ENCODE results near the gene FARP1. TPM values are rescaled to one million over a fixed set of nuclear protein-coding genes. Genes with fewer than 3 reads are reported as not detected.

Gene FARP1
- total RNA-seq, 4 donors from 2014 or later = 13.7 to 38.9 (median 30.2) TPM

GRCh38 chr13:98438246-98439125 lies 295.6 kb downstream of the FARP1 start:
- DNase-seq (ENCODE audit: low spot score) = no peak
- TF ChIP-seq, protein P1, sequence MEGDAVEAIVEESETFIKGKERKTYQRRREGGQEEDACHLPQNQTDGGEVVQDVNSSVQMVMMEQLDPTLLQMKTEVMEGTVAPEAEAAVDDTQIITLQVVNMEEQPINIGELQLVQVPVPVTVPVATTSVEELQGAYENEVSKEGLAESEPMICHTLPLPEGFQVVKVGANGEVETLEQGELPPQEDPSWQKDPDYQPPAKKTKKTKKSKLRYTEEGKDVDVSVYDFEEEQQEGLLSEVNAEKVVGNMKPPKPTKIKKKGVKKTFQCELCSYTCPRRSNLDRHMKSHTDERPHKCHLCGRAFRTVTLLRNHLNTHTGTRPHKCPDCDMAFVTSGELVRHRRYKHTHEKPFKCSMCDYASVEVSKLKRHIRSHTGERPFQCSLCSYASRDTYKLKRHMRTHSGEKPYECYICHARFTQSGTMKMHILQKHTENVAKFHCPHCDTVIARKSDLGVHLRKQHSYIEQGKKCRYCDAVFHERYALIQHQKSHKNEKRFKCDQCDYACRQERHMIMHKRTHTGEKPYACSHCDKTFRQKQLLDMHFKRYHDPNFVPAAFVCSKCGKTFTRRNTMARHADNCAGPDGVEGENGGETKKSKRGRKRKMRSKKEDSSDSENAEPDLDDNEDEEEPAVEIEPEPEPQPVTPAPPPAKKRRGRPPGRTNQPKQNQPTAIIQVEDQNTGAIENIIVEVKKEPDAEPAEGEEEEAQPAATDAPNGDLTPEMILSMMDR (IDR thresholded peaks at IDR 0.05) = no peak
- ATAC-seq (ENCODE audit: low FRiP score) = no peak

DNA sequence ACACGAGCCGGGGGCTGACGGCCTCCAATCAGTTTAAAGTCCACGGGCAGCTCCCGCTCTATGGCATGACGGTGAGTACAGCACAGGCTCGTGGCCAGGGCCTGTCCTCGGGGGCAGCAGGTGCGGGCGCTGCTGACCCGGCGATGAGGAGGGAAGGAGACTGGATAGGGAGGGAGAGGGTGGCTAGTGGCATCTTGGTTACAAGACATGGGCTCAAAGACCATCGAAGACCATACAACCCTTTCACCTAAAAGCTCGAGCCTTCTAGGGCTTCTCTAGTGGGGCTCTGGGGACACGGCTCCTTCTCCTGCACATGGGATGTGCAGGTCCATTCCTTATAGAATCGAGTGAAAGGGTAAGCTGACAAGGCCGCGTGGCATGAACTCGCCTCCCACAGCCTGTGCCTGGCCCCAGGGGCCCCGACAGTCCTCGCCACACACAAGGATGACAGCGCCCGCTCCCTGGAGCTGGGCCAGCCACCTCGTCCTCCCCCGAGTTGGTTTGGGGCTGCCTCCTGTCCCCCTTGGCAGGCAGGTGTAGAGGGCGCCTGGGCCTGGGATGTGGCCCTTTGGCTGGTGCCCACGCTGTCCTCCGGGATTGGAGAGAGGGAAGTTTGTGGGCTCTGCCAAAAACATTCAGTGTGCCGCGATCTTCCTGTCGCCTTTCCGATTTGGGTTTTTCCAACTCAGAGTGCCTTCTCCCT lies 296.4 kb downstream of the FARP1 start:
- DNase-seq (ENCODE audit: low spot score) (no peak), ATAC-seq (ENCODE audit: low FRiP score) (no peak)
- TF ChIP-seq, protein P1 (IDR thresholded peaks at IDR 0.05) = no peak

GRCh38 chr13:98439896-98440295 lies 297.0 kb downstream of the FARP1 start:
- DNase-seq (ENCODE audit: low spot score) (no peak), ATAC-seq (ENCODE audit: low FRiP score) (no peak)
- TF ChIP-seq, protein P1 (IDR thresholded peaks at IDR 0.05) = no peak

DNA sequence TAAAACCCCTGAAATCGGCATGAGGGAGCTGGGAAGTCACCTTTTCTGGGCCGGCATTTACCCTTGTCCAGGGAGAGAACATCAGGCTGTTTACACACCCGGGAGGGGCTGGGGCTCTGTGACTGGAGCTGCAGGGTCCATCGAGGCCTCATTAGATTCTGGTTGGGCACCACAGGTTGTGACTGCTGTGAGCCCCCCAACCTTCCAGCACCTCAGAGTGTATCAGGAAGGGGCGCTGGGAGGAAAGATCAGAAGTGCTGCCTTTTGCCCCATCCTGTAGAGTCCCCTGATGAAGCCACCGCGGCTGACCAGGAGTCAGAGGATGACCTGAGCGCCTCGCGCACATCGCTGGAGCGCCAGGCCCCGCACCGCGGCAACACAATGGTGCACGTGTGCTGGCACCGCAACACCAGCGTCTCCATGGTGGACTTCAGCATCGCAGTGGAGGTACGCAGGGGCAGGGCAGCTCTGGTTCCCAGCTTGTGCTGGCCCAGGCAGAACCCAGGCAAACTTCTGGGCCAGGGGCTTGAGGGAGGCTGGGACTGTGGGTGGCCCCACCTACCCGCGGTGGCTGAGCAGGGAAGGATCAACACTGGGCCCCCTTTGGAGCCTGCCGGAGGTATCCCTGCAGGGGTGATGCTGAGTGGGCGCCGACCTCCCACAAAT lies 297.6 kb downstream of the FARP1 start:
- DNase-seq (ENCODE audit: low spot score) (no peak), ATAC-seq (ENCODE audit: low FRiP score) (no peak)
- TF ChIP-seq, protein P1 (IDR thresholded peaks at IDR 0.05) = no peak

- TF ChIP-seq, protein P1 (IDR thresholded peaks at IDR 0.05) = no peak
- DNase-seq (ENCODE audit: low spot score) = no peak
- ATAC-seq (ENCODE audit: low FRiP score) = no peak
Observed at GRCh38 chr13:98441056-98441676, 298.3 kb downstream of the FARP1 start.

DNA sequence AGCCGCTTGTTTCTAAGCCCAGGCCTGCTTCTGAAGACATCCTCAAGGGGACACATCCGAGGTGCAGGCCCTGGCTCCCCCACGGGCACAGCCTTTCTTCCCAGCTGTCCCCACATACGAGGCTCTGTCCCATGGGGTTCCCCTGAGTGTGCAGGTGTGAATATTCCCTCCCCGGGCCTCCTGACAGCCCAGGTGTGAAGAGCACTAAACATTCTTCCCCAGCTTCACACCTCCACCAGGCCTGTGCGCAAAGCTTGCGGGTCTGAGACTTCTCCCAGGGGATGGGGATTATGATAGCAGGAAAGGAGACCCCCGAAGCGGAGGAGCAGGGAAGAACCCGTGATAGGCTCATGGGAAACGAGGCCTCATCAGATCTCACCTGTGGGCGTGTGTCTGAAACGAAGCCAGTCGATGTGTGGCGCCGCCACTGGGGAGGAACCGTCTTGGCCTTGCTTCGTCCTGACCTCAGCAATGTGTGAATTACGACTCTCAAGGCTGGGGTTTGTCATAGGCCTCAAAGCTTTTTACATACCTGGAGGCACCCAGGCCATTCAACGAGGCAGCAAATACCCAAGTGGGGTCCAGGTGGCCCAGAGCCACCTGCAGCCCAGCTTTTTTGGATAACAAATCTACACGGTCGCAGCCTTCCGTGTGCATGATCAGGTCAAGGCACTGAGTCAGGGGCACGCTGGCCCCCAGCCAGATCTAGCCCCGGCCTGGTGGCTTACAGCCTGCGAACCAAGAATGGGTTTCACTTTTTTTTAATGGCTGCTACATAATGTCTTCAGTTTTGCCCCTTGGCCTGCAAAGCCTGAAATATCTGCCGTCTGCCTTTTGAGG lies 299.7 kb downstream of the FARP1 start:
- TF ChIP-seq, protein P1 (IDR thresholded peaks at IDR 0.05) = no peak
- DNase-seq (ENCODE audit: low spot score) = no peak

More for the DNA sequence above, 299.7 kb downstream of the FARP1 start:
- ATAC-seq (ENCODE audit: low FRiP score) = no peak

Data from omental fat pad (tissue), 4 donors.